Panc1 (cell line): ENCODE results near the gene VAPB.

Experiments used
- CTCF ChIP-seq: fragments of 450-650 bp; IDR thresholded peaks from 2 replicates; pipeline ENCODE4 v1.5.1; 2017; ENCODE audit warnings: mild to moderate bottlenecking
- TCF7L2 ChIP-seq: IDR thresholded peaks from 2 replicates; pipeline ENCODE4 v1.6.1; 2011; ENCODE audit warnings: mild to moderate bottlenecking, low read depth, low read length, inconsistent platforms

GRCh38 chr20:58360936-58361335, 28.1 kb upstream of the VAPB start:
- TF ChIP-seq TCF7L2 (no peak), CTCF (no peak)
